GM21447 (cell line): ENCODE measurements around the gene KLHL42.

Experiments
- ATAC-seq: cut with Tn5 transposase; IDR thresholded peaks from one replicate; pipeline ENCODE4 v1.9.1; 2021; ENCODE audit not compliant: unreplicated experiment

The KLHL42 gene

DNA sequence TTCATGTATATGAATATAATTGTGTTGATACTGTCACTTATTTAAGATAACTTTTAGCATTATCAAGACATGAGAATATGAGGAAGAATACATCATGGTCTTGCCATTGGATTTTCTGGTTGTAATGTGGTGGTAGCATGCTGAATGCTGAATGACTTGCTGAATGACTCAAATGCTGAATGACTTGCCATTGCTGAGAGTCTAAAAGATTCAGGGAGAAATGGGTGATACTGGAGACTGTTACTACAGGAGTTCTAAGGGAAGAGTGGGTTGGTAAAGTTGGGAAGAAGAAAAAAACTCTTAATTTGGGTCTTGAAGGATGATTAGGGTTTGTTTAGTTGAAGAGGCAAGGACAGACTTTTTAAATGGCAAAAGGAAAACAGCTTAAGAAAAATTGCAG, 72.1 kb downstream of the KLHL42 start:
- no peak for ATAC-seq
